Tibial nerve (tissue), 4 donors: ENCODE results near the gene SMAD7.

Experiments used
- CTCF ChIP-seq, 5 experiments: fragments of 200-600 bp in 3 of 5; fragments of 450-650 bp in 2 of 5; sonication (generic) in 3 of 5; IDR thresholded peaks; one replicate each; pipeline ENCODE4 v1.5.1; 2016 to 2019; ENCODE audit warnings: antibody characterized with exemption in 5 of 5, mild to moderate bottlenecking in 3 of 5, moderate library complexity in 2 of 5
- EP300 ChIP-seq, 2 donors: sonication (generic); formaldehyde crosslinking; IDR thresholded peaks; one replicate each; pipeline ENCODE4 v1.6.1; 2017; ENCODE audit warnings: antibody characterized with exemption in 2 of 2, mild to moderate bottlenecking in 1 of 2
- POLR2A ChIP-seq, 2 donors: fragments of 450-650 bp; IDR thresholded peaks; one replicate each; pipeline ENCODE4 v1.6.1; 2017; ENCODE audit warnings: antibody characterized with exemption in 2 of 2, mild to moderate bottlenecking in 2 of 2, moderate library complexity in 2 of 2

GRCh38 chr18:48901145-48902022 lies 49.4 kb downstream of the SMAD7 start:
- no peak for TF ChIP-seq CTCF (IDR thresholded peaks at IDR 0.05)
- no peak for TF ChIP-seq POLR2A (IDR thresholded peaks at IDR 0.05)
- TF ChIP-seq EP300 (IDR thresholded peaks at IDR 0.05), result no peak
